ENCODE data around the gene TLR8.
"Not testable (repeated sequence)": the region's sequence is repeated elsewhere in the genome, so short reads cannot be mapped to it uniquely, and the experiment has no call there.

Gene TLR8

GRCh38 chrX:12934850-12935249 lies 28.4 kb downstream of the TLR8 start:
- in situ Hi-C loops (cut with HindIII; ENCODE audit: low sequenced_read_pairs): no loop called here
- no peak for TF ChIP-seq CTCF (IDR thresholded peaks at IDR 0.05; ENCODE audit: low read depth, low read length)
- H3K4me3 ChIP-seq (ENCODE audit: low read depth, low read length): no peak overlapping the region
- DNase-seq (ENCODE audit: low read depth, low spot score): no peak

- DNase-seq (ENCODE audit: low read depth, low spot score): no peak
- H3K4me3 ChIP-seq (ENCODE audit: low read depth, low read length): no peak overlapping the region
- TF ChIP-seq CTCF (IDR thresholded peaks at IDR 0.05; ENCODE audit: low read depth, low read length): no peak
- in situ Hi-C loops (cut with HindIII; ENCODE audit: low sequenced_read_pairs): no loop called here
These were observed 30.5 kb downstream of the TLR8 start for GRCh38 chrX:12936947-12937346.

- H3K4me3 ChIP-seq (ENCODE audit: low read depth, low read length); in situ Hi-C loops (cut with HindIII; ENCODE audit: low sequenced_read_pairs); DNase-seq (ENCODE audit: low read depth, low spot score): not testable (repeated sequence)
These were observed 34.1 kb downstream of the TLR8 start for GRCh38 chrX:12940471-12940870.

DNA sequence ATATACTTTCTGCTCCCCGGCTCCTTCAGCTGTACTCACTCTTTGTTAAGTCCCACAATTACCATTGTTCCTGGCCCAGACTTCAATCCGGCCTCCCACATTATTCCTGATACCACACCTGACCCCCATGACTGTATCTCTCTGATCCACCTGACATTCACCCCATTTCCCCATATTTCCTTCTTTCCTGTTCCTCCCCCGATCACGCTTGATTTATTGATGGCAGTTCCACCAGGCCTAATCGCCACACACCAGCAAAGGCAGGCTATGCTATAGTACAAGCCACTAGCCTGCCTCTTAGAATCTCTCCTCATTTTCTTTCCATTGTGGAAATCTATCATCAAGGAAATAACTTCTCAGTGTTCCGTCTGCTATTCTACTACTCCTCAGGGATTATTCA lies 37.2 kb downstream of the TLR8 start:
- in situ Hi-C loops (cut with HindIII; ENCODE audit: low sequenced_read_pairs); DNase-seq (ENCODE audit: low read depth, low spot score); H3K4me3 ChIP-seq (ENCODE audit: low read depth, low read length): not testable (repeated sequence)

GRCh38 chrX:12944452-12944851 lies 38.0 kb downstream of the TLR8 start:
- DNase-seq (ENCODE audit: low read depth, low spot score); H3K4me3 ChIP-seq (ENCODE audit: low read depth, low read length); in situ Hi-C loops (cut with HindIII; ENCODE audit: low sequenced_read_pairs): not testable (repeated sequence)

- DNase-seq (ENCODE audit: low read depth, low spot score): no peak
- no peak overlapping the region for H3K4me3 ChIP-seq (ENCODE audit: low read depth, low read length)
- in situ Hi-C loops (cut with HindIII; ENCODE audit: low sequenced_read_pairs): no loop called here
- TF ChIP-seq CTCF (IDR thresholded peaks at IDR 0.05; ENCODE audit: low read depth, low read length): no peak
These were observed 39.1 kb downstream of the TLR8 start for GRCh38 chrX:12945494-12945893.

DNA sequence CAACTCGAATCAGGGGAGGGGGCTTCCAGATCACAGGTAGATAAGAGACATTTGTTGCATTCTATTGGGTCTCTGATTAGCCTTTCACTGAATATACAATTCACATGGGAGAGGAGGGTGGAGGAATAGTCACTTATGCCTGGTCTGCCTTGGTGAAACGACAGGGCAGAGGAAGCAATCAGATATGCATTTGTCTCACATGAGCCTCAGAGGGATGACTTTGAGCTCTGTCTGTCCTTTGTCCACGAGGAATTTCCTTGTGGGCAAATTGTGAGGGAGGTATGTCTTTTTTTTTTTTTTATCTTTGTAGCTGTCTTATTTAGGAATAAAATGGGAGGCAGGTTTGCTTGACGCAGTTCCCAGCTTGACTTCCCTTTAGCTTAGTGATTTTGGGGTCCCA lies 40.0 kb downstream of the TLR8 start:
- H3K4me3 ChIP-seq (ENCODE audit: low read depth, low read length): no peak overlapping the region
- no peak for DNase-seq (ENCODE audit: low read depth, low spot score)
- in situ Hi-C loops (cut with HindIII; ENCODE audit: low sequenced_read_pairs): no loop called here
- TF ChIP-seq CTCF (IDR thresholded peaks at IDR 0.05; ENCODE audit: low read depth, low read length): no peak

- in situ Hi-C loops (cut with HindIII; ENCODE audit: low sequenced_read_pairs): no loop called here
- TF ChIP-seq CTCF (IDR thresholded peaks at IDR 0.05; ENCODE audit: low read depth, low read length): peak; percentile 92
- peak; percentile 85 for DNase-seq (ENCODE audit: low read depth, low spot score)
These were observed 40.6 kb downstream of the TLR8 start for GRCh38 chrX:12946838-12947544.

More at GRCh38 chrX:12946838-12947544, 40.6 kb downstream of the TLR8 start:
- H3K4me3 ChIP-seq (ENCODE audit: low read depth, low read length): no peak overlapping the region

Data from astrocyte of the spinal cord (primary cell).